ENCODE results near the gene FOXO4.

FOXO4 gene

DNA sequence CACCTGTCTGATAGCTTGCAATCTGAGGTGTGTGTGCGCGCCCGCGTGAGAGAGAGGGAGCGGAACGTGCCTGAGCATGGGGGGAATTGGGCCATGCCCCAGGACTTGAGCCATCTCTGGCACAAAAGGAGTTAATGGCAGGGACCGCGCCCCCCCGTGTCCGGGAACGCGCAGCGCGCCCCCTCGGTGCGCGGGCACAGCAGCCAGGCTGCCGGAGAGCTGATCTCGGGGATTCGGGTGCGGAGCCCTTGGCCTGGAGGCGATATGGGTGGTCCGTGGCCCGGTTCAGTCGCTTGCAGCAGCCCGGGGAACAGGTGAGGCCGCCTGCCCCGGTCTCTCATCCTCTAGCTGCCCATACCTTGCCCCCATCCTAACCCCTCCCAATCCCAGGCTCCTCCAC, 49.0 kb downstream of the FOXO4 start, which contains the start of gene NLGN3:
Gene NLGN3 (plus strand): TSS at position 191 of the 400 bp plus-strand sequence. CDS start 2,909 bp downstream, outside the sequence.
- no peak for DNase-seq

DNA sequence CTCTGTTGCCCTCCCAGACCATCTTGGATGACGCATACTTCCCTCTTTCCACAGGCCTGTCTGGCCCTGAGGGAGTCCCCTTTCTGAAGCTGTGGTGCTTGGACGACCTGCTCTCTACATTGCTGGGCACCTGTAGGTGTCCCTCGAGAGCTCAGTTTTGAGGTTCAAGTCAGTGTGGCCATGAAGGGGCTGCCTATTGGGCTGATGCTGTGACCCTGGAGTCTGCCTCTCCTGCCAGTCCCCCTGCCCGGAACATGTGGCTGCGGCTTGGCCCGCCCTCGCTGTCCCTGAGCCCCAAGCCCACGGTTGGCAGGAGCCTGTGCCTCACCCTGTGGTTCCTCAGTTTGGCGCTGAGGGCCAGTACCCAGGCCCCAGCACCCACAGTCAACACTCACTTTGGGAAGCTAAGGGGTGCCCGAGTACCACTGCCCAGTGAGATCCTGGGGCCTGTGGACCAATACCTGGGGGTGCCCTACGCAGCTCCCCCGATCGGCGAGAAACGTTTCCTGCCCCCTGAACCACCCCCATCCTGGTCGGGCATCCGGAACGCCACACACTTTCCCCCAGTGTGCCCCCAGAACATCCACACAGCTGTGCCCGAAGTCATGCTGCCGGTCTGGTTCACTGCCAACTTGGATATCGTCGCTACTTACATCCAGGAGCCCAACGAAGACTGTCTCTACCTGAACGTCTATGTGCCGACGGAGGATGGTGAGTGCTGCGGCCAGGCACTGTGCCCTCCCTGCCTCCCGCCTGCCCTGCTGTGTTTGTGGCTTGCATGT, 52.0 kb downstream of the FOXO4 start:
- DNase-seq = no peak

DNA sequence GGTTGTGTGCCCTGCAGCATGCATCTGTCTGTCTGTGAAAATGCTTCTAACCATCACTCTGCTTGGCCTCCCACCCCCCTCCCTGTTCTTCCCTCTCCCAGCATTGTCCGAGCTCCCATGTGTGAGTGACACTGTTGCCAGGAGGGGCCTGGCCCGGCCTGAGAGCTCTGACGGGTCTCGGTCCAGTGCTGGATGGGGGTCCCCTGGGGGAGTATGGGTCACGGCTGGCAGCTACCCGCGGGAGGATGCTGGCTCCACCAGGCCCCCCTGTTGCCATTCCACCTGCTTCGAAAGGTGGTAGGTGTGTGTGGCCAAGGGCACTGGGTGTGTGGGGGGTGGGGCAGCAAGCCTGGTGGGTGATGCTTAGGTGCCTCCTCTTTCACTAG, 52.6 kb downstream of the FOXO4 start:
- DNase-seq = no peak

DNA sequence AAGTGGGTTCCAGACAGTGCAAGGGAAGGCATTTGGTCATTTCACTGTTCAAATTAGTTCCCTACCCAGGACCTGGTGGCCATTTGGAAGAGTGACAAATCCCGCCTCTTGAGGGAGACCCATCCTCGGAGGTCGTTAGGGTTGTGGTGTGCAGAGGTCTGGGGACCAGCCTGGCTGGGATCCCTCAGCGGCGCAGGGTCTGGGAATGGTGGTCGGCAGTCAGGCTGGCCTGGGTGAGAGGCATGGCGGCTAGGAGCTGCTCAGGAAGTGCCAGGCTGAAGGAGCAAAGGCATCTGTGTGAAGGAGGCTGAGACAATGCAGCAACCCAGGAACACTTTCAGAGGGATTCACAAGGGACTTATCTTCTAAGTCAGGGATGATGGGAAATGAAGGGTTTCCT, 55.7 kb downstream of the FOXO4 start:
- no peak for DNase-seq

Measured in activated CD4-positive, alpha-beta T cell treated with anti-CD3 and anti-CD28 coated beads, Interleukin-2, amount 50 U/mL, for 4 hours (primary cell).